ENCODE results near the gene IVD.

Gene IVD

GRCh38 chr15:40405501-40406381 lies at the start of gene IVD:
IVD (plus strand) TSS chr15:40405795; CDS start chr15:40405828, 33 bp downstream.
- Mint-ChIP-seq H3K36me3 (ENCODE audit: low read depth) (peaks cover 17% of the 10 kb centered on the region), H3K27ac (peak within 1 kb of the TSS; percentile 1 to 73 (median 11)), H3K27me3 (ENCODE audit: low read depth) (no peaks in the 10 kb centered on the region), H3K4me3 (peak within 1 kb of the TSS; percentile 88 to 92 (median 92)), H3K4me1 (peaks cover 21% of the 10 kb centered on the region), H3K9me3 (no peaks in the 10 kb centered on the region)
- no peak for TF ChIP-seq CTCF (IDR thresholded peaks at IDR 0.05; ENCODE audit: unreplicated experiment in 3 of 3)

- Mint-ChIP-seq H3K36me3 (ENCODE audit: low read depth) (no peaks in the 10 kb centered on the region), H3K9me3 (no peaks in the 10 kb centered on the region), H3K27me3 (ENCODE audit: low read depth) (peaks cover 42% of the 10 kb centered on the region), H3K27ac (no peak overlapping the region), H3K4me3 (peak overlapping the region; percentile 26 to 84 (median 33)), H3K4me1 (peaks cover 25% of the 10 kb centered on the region)
- no peak for TF ChIP-seq CTCF (IDR thresholded peaks at IDR 0.05; ENCODE audit: unreplicated experiment in 3 of 3)
Measured at GRCh38 chr15:40355976-40356585, 49.5 kb upstream of the IVD start.

DNA sequence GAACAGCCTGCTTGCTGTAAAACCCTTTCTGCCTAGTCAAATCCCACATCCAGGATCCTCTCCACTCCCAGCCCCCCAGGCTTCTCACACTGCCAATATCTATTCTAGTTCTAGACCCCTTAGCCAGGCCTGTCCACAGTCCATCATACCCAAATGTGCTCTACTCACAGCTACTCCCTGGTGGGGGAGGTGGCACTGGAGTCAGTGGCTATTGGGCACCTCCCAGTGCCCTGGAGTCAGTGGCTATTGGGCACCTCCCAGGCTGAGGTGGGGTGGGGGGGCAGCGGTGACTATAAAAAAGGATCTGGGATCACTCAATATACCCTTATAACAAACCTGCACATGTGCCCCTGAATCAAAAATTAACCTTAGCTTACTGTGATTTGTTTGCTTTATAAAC lies 48.3 kb upstream of the IVD start:
- no peaks in the 10 kb centered on the region for H3K36me3 Mint-ChIP-seq (ENCODE audit: low read depth)
- peaks cover 25% of the 10 kb centered on the region for H3K4me1 Mint-ChIP-seq
- TF ChIP-seq CTCF (IDR thresholded peaks at IDR 0.05; ENCODE audit: unreplicated experiment in 3 of 3): no peak
- H3K4me3 Mint-ChIP-seq: peak overlapping the region; percentile 52 to 84 (median 82)
- no peak overlapping the region for H3K27ac Mint-ChIP-seq
- H3K27me3 Mint-ChIP-seq (ENCODE audit: low read depth): peaks cover 49% of the 10 kb centered on the region
- no peaks in the 10 kb centered on the region for H3K9me3 Mint-ChIP-seq

DNA sequence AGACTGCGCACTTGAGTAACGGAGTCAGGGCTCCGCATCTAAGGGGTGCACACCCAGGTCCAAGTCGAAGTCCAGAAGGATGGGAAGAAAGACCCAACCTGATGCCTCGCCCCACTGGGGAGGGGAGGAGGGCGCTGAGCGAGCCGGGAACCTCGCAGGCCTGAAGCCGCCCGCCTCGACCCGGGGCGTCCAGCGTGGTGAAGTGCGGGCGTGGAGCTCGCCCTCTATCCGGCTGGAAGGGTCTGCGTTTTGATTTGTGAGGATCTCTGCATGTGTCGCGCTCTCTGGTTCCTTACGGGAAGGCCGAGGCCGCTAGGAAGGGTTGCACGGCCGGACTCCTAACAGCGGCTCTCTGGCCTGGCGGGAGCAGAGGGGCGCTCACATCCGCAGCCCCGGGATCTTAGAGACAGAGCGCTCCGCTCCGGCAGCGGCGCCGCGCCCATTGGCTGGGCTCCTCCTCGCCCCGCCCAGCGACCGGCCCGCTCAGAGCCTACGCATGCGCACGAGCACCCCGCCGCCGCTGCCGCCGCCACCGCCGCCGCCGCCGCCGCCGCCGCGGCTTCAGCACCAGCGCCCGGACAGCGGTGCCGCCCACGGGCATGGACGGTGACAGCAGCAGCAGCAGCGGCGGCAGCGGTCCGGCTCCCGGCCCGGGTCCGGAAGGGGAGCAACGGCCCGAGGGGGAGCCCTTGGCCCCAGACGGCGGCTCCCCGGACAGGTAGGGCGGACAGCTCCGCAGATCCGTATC lies 47.7 kb upstream of the IVD start, which contains the start of gene DISP2:
Gene DISP2, plus strand, starts transcription at position 497 of the 748 bp plus-strand sequence. Its CDS starts 103 bp downstream, at position 600.
- peaks cover 25% of the 10 kb centered on the region for H3K4me1 Mint-ChIP-seq
- peak within 1 kb of the TSS; percentile 82 to 85 (median 84) for H3K4me3 Mint-ChIP-seq
- no peak within 1 kb of the TSS for H3K27ac Mint-ChIP-seq
- no peaks in the 10 kb centered on the region for H3K9me3 Mint-ChIP-seq
- TF ChIP-seq CTCF (IDR thresholded peaks at IDR 0.05; ENCODE audit: unreplicated experiment in 3 of 3): no peak
- no peaks in the 10 kb centered on the region for H3K36me3 Mint-ChIP-seq (ENCODE audit: low read depth)
- peaks cover 53% of the 10 kb centered on the region for H3K27me3 Mint-ChIP-seq (ENCODE audit: low read depth)

GRCh38 chr15:40358471-40359353 lies 46.9 kb upstream of the IVD start:
- Mint-ChIP-seq H3K36me3 (ENCODE audit: low read depth) (no peaks in the 10 kb centered on the region), H3K4me3 (peak overlapping the region; percentile 79 to 85 (median 84)), H3K4me1 (peaks cover 22% of the 10 kb centered on the region)

More at GRCh38 chr15:40358471-40359353, 46.9 kb upstream of the IVD start:
- H3K9me3 Mint-ChIP-seq: no peaks in the 10 kb centered on the region
- TF ChIP-seq CTCF (IDR thresholded peaks at IDR 0.05; ENCODE audit: unreplicated experiment in 3 of 3): no peak
- H3K27me3 Mint-ChIP-seq (ENCODE audit: low read depth): peaks cover 51% of the 10 kb centered on the region
- no peak overlapping the region for H3K27ac Mint-ChIP-seq

Measured in nephron (organoid).